Activated naive CD4-positive, alpha-beta T cell treated with anti-CD3 and anti-CD28 coated beads, Interleukin-2, amount 50 U/mL, for 24 hours (primary cell): Measurements from ENCODE around the gene ZFAND3.
"Not testable (repeated sequence)": the region's sequence is repeated elsewhere in the genome, so short reads cannot be mapped to it uniquely, and the experiment has no call there.

Experiments
- H3K27ac Mint-ChIP-seq: one replicate; pipeline ENCODE4 v1.8.0; 2021; ENCODE audit warnings: mild to moderate bottlenecking, mixed read lengths
- H3K27me3 Mint-ChIP-seq: one replicate; pipeline ENCODE4 v1.8.0; 2021; ENCODE audit warnings: mixed read lengths
- H3K36me3 Mint-ChIP-seq: one replicate; pipeline ENCODE4 v1.8.0; 2021; ENCODE audit warnings: mixed read lengths
- H3K4me1 Mint-ChIP-seq: one replicate; pipeline ENCODE4 v1.8.0; 2021; ENCODE audit warnings: mixed read lengths
- H3K4me3 Mint-ChIP-seq: one replicate; pipeline ENCODE4 v1.8.0; 2021; ENCODE audit warnings: mild to moderate bottlenecking, mixed read lengths
- H3K9me3 Mint-ChIP-seq: one replicate; pipeline ENCODE4 v1.8.0; 2021; ENCODE audit warnings: mixed read lengths

Gene ZFAND3

GRCh38 chr6:37882292-37882691 is 62.8 kb downstream of the ZFAND3 start:
- H3K4me3 Mint-ChIP-seq, result no peak overlapping the region
- H3K27ac Mint-ChIP-seq, result no peak overlapping the region

GRCh38 chr6:37882724-37883413 is 63.3 kb downstream of the ZFAND3 start:
- Mint-ChIP-seq H3K27ac (peak overlapping the region; percentile 12), H3K9me3 (no peaks in the 10 kb centered on the region), H3K4me3 (no peak overlapping the region), H3K4me1 (peaks cover 74% of the 10 kb centered on the region), H3K36me3 (peaks cover 11% of the 10 kb centered on the region), H3K27me3 (no peaks in the 10 kb centered on the region)

More at GRCh38 chr6:37882292-37882691, 62.8 kb downstream of the ZFAND3 start:
- H3K4me1 Mint-ChIP-seq, result peaks cover 75% of the 10 kb centered on the region
- H3K36me3 Mint-ChIP-seq, result peaks cover 9% of the 10 kb centered on the region
- H3K9me3 Mint-ChIP-seq, result no peaks in the 10 kb centered on the region
- H3K27me3 Mint-ChIP-seq, result no peaks in the 10 kb centered on the region

GRCh38 chr6:37884548-37884947 is 65.0 kb downstream of the ZFAND3 start:
- H3K9me3 Mint-ChIP-seq, result no peaks in the 10 kb centered on the region
- no peak overlapping the region for H3K27ac Mint-ChIP-seq
- peaks cover 73% of the 10 kb centered on the region for H3K4me1 Mint-ChIP-seq
- no peak overlapping the region for H3K4me3 Mint-ChIP-seq
- H3K27me3 Mint-ChIP-seq, result no peaks in the 10 kb centered on the region
- H3K36me3 Mint-ChIP-seq, result peaks cover 11% of the 10 kb centered on the region

GRCh38 chr6:37889051-37889450 is 69.5 kb downstream of the ZFAND3 start:
- Mint-ChIP-seq H3K4me3 (no peak overlapping the region), H3K27ac (no peak overlapping the region), H3K4me1 (peaks cover 69% of the 10 kb centered on the region), H3K36me3 (peaks cover 19% of the 10 kb centered on the region), H3K9me3 (no peaks in the 10 kb centered on the region), H3K27me3 (no peaks in the 10 kb centered on the region)

GRCh38 chr6:37889486-37889885 is 70.0 kb downstream of the ZFAND3 start:
- H3K36me3 Mint-ChIP-seq, result peaks cover 23% of the 10 kb centered on the region
- peaks cover 68% of the 10 kb centered on the region for H3K4me1 Mint-ChIP-seq
- peaks cover 3% of the 10 kb centered on the region for H3K9me3 Mint-ChIP-seq
- no peak overlapping the region for H3K4me3 Mint-ChIP-seq
- H3K27me3 Mint-ChIP-seq, result no peaks in the 10 kb centered on the region
- H3K27ac Mint-ChIP-seq, result no peak overlapping the region

- peaks cover 11% of the 10 kb centered on the region for H3K9me3 Mint-ChIP-seq
- H3K36me3 Mint-ChIP-seq, result peaks cover 28% of the 10 kb centered on the region
- H3K4me1 Mint-ChIP-seq, result peaks cover 71% of the 10 kb centered on the region
- no peak overlapping the region for H3K4me3 Mint-ChIP-seq
- no peak overlapping the region for H3K27ac Mint-ChIP-seq
- H3K27me3 Mint-ChIP-seq, result no peaks in the 10 kb centered on the region
Observed at GRCh38 chr6:37891072-37891471, 71.5 kb downstream of the ZFAND3 start.

- H3K9me3 Mint-ChIP-seq, result peaks cover 11% of the 10 kb centered on the region
- no peak overlapping the region for H3K27ac Mint-ChIP-seq
- H3K4me1 Mint-ChIP-seq, result peaks cover 80% of the 10 kb centered on the region
- H3K27me3 Mint-ChIP-seq, result no peaks in the 10 kb centered on the region
- H3K36me3 Mint-ChIP-seq, result peaks cover 29% of the 10 kb centered on the region
- no peak overlapping the region for H3K4me3 Mint-ChIP-seq
Observed at GRCh38 chr6:37893257-37893656, 73.7 kb downstream of the ZFAND3 start.

GRCh38 chr6:37893734-37894133 is 74.2 kb downstream of the ZFAND3 start:
- peaks cover 77% of the 10 kb centered on the region for H3K4me1 Mint-ChIP-seq
- not testable (repeated sequence) for H3K27ac Mint-ChIP-seq

GRCh38 chr6:37894585-37894984 is 75.1 kb downstream of the ZFAND3 start:
- no peaks in the 10 kb centered on the region for H3K27me3 Mint-ChIP-seq
- H3K27ac Mint-ChIP-seq, result peak overlapping the region; percentile 57
- H3K9me3 Mint-ChIP-seq, result peaks cover 11% of the 10 kb centered on the region
- peaks cover 76% of the 10 kb centered on the region for H3K4me1 Mint-ChIP-seq
- H3K4me3 Mint-ChIP-seq, result no peak overlapping the region
- H3K36me3 Mint-ChIP-seq, result peaks cover 31% of the 10 kb centered on the region

More at GRCh38 chr6:37893734-37894133, 74.2 kb downstream of the ZFAND3 start:
- H3K36me3 Mint-ChIP-seq, result peaks cover 29% of the 10 kb centered on the region
- H3K9me3 Mint-ChIP-seq, result peaks cover 11% of the 10 kb centered on the region
- H3K27me3 Mint-ChIP-seq, H3K4me3 Mint-ChIP-seq: not testable (repeated sequence)

- Mint-ChIP-seq H3K4me1 (peaks cover 69% of the 10 kb centered on the region), H3K36me3 (peaks cover 28% of the 10 kb centered on the region), H3K4me3 (peak overlapping the region; percentile 19), H3K9me3 (peaks cover 11% of the 10 kb centered on the region), H3K27me3 (no peaks in the 10 kb centered on the region), H3K27ac (peak overlapping the region; percentile 31)
Observed at GRCh38 chr6:37897321-37897720, 77.8 kb downstream of the ZFAND3 start.

GRCh38 chr6:37897818-37898515 is 78.4 kb downstream of the ZFAND3 start:
- Mint-ChIP-seq H3K27me3 (no peaks in the 10 kb centered on the region), H3K4me3 (no peak overlapping the region), H3K4me1 (peaks cover 63% of the 10 kb centered on the region), H3K9me3 (peaks cover 11% of the 10 kb centered on the region), H3K27ac (no peak overlapping the region), H3K36me3 (peaks cover 22% of the 10 kb centered on the region)

- no peak overlapping the region for H3K27ac Mint-ChIP-seq
- H3K4me3 Mint-ChIP-seq, result no peak overlapping the region
- H3K4me1 Mint-ChIP-seq, result peaks cover 73% of the 10 kb centered on the region
- H3K36me3 Mint-ChIP-seq, result peaks cover 4% of the 10 kb centered on the region
- H3K9me3 Mint-ChIP-seq, result no peaks in the 10 kb centered on the region
- no peaks in the 10 kb centered on the region for H3K27me3 Mint-ChIP-seq
Observed at GRCh38 chr6:37903351-37904340, 84.1 kb downstream of the ZFAND3 start.

GRCh38 chr6:37904590-37904989 is 85.1 kb downstream of the ZFAND3 start:
- Mint-ChIP-seq H3K4me1 (peaks cover 76% of the 10 kb centered on the region), H3K9me3 (no peaks in the 10 kb centered on the region), H3K27ac (peak overlapping the region; percentile 67), H3K27me3 (no peaks in the 10 kb centered on the region), H3K36me3 (peaks cover 3% of the 10 kb centered on the region), H3K4me3 (no peak overlapping the region)

- Mint-ChIP-seq H3K4me3 (no peak overlapping the region), H3K27ac (no peak overlapping the region), H3K27me3 (no peaks in the 10 kb centered on the region), H3K4me1 (peaks cover 77% of the 10 kb centered on the region), H3K9me3 (no peaks in the 10 kb centered on the region), H3K36me3 (peaks cover 4% of the 10 kb centered on the region)
Observed at GRCh38 chr6:37906121-37906520, 86.6 kb downstream of the ZFAND3 start.

GRCh38 chr6:37910998-37911397 is 91.5 kb downstream of the ZFAND3 start:
- H3K4me1 Mint-ChIP-seq, result peaks cover 83% of the 10 kb centered on the region
- no peaks in the 10 kb centered on the region for H3K9me3 Mint-ChIP-seq
- H3K36me3 Mint-ChIP-seq, result peaks cover 9% of the 10 kb centered on the region
- no peak overlapping the region for H3K27ac Mint-ChIP-seq
- H3K27me3 Mint-ChIP-seq, result no peaks in the 10 kb centered on the region
- H3K4me3 Mint-ChIP-seq, result peak overlapping the region; percentile 12
